ENCODE measurements around the gene TLE1.

The TLE1 gene

DNA sequence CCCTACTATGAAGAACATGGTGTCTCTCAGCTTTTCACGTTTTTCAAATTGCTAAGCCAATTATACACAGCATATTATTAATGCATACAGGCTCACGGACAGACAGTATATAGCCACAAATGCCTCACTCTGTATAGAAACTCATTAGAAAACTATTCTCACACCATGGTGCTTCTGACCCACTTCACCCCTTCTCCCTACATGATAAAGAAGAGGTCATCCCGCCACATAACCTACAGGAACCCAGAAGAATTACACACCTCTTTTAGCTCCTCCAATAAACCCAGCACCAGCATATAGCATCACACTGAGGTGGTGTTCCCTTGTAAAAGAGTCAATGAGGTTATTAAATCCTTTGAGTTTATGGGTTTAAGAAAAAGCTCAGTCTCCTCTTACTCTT is 5.6 kb downstream of the TLE1 start:
- H3K79me2 ChIP-seq (ENCODE audit: insufficient read depth, low read length) = no peaks in the 10 kb centered on the region
- no peak for TF ChIP-seq EZH2 (IDR thresholded peaks at IDR 0.05; ENCODE audit: borderline replicate concordance, low read length)
- TF ChIP-seq, protein P1, sequence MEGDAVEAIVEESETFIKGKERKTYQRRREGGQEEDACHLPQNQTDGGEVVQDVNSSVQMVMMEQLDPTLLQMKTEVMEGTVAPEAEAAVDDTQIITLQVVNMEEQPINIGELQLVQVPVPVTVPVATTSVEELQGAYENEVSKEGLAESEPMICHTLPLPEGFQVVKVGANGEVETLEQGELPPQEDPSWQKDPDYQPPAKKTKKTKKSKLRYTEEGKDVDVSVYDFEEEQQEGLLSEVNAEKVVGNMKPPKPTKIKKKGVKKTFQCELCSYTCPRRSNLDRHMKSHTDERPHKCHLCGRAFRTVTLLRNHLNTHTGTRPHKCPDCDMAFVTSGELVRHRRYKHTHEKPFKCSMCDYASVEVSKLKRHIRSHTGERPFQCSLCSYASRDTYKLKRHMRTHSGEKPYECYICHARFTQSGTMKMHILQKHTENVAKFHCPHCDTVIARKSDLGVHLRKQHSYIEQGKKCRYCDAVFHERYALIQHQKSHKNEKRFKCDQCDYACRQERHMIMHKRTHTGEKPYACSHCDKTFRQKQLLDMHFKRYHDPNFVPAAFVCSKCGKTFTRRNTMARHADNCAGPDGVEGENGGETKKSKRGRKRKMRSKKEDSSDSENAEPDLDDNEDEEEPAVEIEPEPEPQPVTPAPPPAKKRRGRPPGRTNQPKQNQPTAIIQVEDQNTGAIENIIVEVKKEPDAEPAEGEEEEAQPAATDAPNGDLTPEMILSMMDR (IDR thresholded peaks at IDR 0.05; ENCODE audit: low read length) = no peak
- no peaks in the 10 kb centered on the region for H3K9me2 ChIP-seq (ENCODE audit: low read depth, low read length)
- no peaks in the 10 kb centered on the region for H3K4me1 ChIP-seq (ENCODE audit: insufficient read depth, low read length, severe bottlenecking)
- H3F3A ChIP-seq (ENCODE audit: insufficient read depth, low read length) = no peaks in the 10 kb centered on the region
- H3K4me3 ChIP-seq (ENCODE audit: low read depth, low read length, poor library complexity, severe bottlenecking) = no peak overlapping the region
- H3K27me3 ChIP-seq (ENCODE audit: insufficient read depth, low read length) = no peaks in the 10 kb centered on the region
- no peaks in the 10 kb centered on the region for H3K36me3 ChIP-seq (ENCODE audit: insufficient read depth, low read length)
- no peak overlapping the region for H3K4me2 ChIP-seq (ENCODE audit: low read length)
- H3K9ac ChIP-seq (ENCODE audit: low read length) = no peak overlapping the region
- no peak overlapping the region for H3K27ac ChIP-seq (ENCODE audit: low read depth, low read length, poor library complexity, severe bottlenecking)
- H3K9me3 ChIP-seq (ENCODE audit: low read length) = no peaks in the 10 kb centered on the region
- no peaks in the 10 kb centered on the region for H4K20me1 ChIP-seq (ENCODE audit: insufficient read depth, low read length)
- no peak overlapping the region for H2AFZ ChIP-seq (ENCODE audit: low read length)

- Histone ChIP-seq H3K9me2 (ENCODE audit: low read depth, low read length) (no peaks in the 10 kb centered on the region), H3F3A (ENCODE audit: insufficient read depth, low read length) (no peaks in the 10 kb centered on the region), H4K20me1 (ENCODE audit: insufficient read depth, low read length) (no peaks in the 10 kb centered on the region), H3K9ac (ENCODE audit: low read length) (no peak overlapping the region), H3K4me3 (ENCODE audit: low read depth, low read length, poor library complexity, severe bottlenecking) (no peak overlapping the region), H3K27ac (ENCODE audit: low read depth, low read length, poor library complexity, severe bottlenecking) (no peak overlapping the region), H3K36me3 (ENCODE audit: insufficient read depth, low read length) (no peaks in the 10 kb centered on the region), H2AFZ (ENCODE audit: low read length) (no peak overlapping the region), H3K27me3 (ENCODE audit: insufficient read depth, low read length) (no peaks in the 10 kb centered on the region), H3K4me2 (ENCODE audit: low read length) (no peak overlapping the region), H3K9me3 (ENCODE audit: low read length) (no peaks in the 10 kb centered on the region), H3K4me1 (ENCODE audit: insufficient read depth, low read length, severe bottlenecking) (no peaks in the 10 kb centered on the region), H3K79me2 (ENCODE audit: insufficient read depth, low read length) (no peaks in the 10 kb centered on the region)
- TF ChIP-seq EZH2 (IDR thresholded peaks at IDR 0.05; ENCODE audit: borderline replicate concordance, low read length) = no peak
- TF ChIP-seq, protein P1 (IDR thresholded peaks at IDR 0.05; ENCODE audit: low read length) = no peak
Measured at GRCh38 chr9:81683238-81683637, 6.1 kb downstream of the TLE1 start.

DNA sequence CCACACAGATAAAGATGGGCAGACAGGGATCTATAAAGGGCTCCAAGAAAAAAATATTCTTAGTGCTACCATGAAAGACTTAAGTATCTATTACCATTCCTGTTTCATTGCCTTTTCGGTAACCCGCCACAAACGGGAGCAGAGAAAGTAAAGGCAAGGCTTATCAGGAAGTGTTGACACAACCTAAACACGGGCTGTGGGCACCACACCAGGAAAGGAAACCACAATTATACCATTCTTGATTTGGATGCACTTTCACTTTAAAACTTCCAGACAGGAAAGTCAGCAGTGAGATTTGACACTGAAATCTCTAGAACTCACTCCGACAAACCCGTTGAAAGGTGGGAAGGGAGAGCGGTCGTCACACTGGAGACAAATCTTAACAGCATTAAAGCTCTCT is 6.5 kb downstream of the TLE1 start:
- no peaks in the 10 kb centered on the region for H3K4me1 ChIP-seq (ENCODE audit: insufficient read depth, low read length, severe bottlenecking)
- no peaks in the 10 kb centered on the region for H4K20me1 ChIP-seq (ENCODE audit: insufficient read depth, low read length)
- H3K9ac ChIP-seq (ENCODE audit: low read length) = no peak overlapping the region
- no peak overlapping the region for H3K27ac ChIP-seq (ENCODE audit: low read depth, low read length, poor library complexity, severe bottlenecking)
- no peaks in the 10 kb centered on the region for H3K36me3 ChIP-seq (ENCODE audit: insufficient read depth, low read length)
- no peak overlapping the region for H2AFZ ChIP-seq (ENCODE audit: low read length)
- H3K4me3 ChIP-seq (ENCODE audit: low read depth, low read length, poor library complexity, severe bottlenecking) = no peak overlapping the region
- no peaks in the 10 kb centered on the region for H3K27me3 ChIP-seq (ENCODE audit: insufficient read depth, low read length)
- H3K79me2 ChIP-seq (ENCODE audit: insufficient read depth, low read length) = no peaks in the 10 kb centered on the region
- no peaks in the 10 kb centered on the region for H3K9me3 ChIP-seq (ENCODE audit: low read length)
- H3F3A ChIP-seq (ENCODE audit: insufficient read depth, low read length) = no peaks in the 10 kb centered on the region
- no peak overlapping the region for H3K4me2 ChIP-seq (ENCODE audit: low read length)
- no peaks in the 10 kb centered on the region for H3K9me2 ChIP-seq (ENCODE audit: low read depth, low read length)
- TF ChIP-seq EZH2 (IDR thresholded peaks at IDR 0.05; ENCODE audit: borderline replicate concordance, low read length) = no peak
- TF ChIP-seq, protein P1 (IDR thresholded peaks at IDR 0.05; ENCODE audit: low read length) = no peak
